Coronary artery (tissue), 2 donors: ENCODE measurements around the gene CDCA4.
A peak's percentile ranks its signal among the peaks of the same experiment; 100 is the strongest.

ENCODE experiments used
- DNase-seq: peaks from one replicate; pipeline ENCODE4 v3.0.0-alpha.2; 2017; ENCODE audit warnings: low spot score
- H3K27ac ChIP-seq, 2 donors: fragments of 200-600 bp; sonication (generic); one replicate each; pipeline ENCODE4 v1.5.1; 2016 to 2019
- H3K4me3 ChIP-seq: fragments of 200-600 bp; sonication (generic); 2 replicates; pipeline ENCODE4 v1.5.1; 2016; ENCODE audit warnings: mild to moderate bottlenecking, moderate library complexity
- CTCF ChIP-seq: fragments of 200-600 bp; sonication (generic); IDR thresholded peaks from one replicate; pipeline ENCODE4 v1.5.1; 2019; ENCODE audit warnings: antibody characterized with exemption

The CDCA4 gene

DNA sequence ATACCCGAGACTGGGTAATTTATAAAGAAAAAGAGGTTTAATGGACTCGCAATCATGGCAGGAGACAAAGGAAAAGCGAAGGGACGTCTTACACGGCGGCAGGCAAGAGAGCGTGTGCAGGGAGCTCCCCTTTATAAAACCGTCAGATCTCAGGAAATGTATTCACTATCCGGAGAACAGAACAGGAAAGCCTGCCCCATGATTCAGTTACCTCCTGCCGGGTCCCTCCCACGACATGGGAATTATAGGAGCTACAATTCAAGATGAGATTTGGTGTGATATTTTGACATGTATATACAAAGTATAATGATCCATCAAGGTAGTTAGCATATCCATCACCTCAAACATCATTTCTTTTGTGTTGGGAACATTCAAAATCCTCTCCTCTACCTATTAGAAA lies 2.3 kb upstream of the CDCA4 start:
- Histone ChIP-seq H3K4me3 (no peak overlapping the region), H3K27ac (no peak overlapping the region)
- no peak for DNase-seq
- TF ChIP-seq CTCF, result no peak

DNA sequence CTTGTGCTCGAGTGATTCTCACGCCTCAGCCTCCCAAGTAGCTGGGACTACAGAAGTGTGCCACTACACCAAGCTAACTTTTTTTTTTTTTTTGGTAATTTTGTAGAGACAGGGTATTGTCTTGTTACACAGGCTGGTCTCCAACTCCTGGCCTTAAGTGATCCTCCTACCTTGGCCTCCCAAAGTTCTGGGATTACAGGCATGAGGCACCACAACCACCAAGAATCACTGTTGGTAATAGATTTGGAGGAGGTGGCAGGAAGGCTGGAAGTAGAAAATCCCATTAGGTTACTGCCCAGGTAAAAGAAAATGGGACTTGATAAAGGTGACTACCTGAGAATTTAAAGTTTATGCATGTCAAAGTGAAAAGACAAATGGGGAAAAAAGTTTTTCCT lies 1.4 kb upstream of the CDCA4 start:
- no peak for DNase-seq
- Histone ChIP-seq H3K4me3 (no peak overlapping the region), H3K27ac (no peak overlapping the region)
- no peak for TF ChIP-seq CTCF

DNA sequence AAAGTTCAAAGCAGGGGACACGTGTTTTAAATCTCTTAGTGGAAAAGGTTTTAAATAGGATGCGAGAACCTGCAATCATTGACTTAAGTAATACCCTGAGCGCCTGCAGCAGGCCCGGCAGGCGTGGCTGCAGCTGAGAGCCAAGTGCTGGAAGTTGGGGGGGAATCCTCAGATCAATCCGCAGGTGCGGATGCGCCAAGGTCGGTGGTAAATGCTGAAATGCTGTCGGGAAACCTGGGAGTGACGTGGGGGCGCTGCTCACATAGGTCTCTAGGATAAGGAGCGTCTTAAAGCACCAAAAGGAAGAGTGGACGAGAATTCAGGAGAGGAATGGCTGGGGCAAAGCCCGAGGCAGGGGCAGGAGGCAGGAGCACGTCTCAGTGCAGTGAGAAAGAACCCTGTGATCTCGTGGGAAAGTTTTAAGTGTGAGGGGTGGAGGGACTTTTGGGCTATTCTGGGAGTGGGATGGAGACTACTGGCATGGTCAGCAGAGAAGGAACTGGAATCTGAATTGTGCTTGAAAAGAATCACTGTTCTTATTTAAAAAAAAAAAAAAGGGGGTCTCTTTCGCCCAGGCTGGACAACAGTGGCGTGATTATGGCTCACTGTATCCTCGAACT lies 883 bp upstream of the CDCA4 start:
- no peak for DNase-seq
- TF ChIP-seq CTCF, result no peak
- Histone ChIP-seq H3K4me3 (peak overlapping the region; percentile 71), H3K27ac (peak overlapping the region; percentile 64 to 67)

- no peak for DNase-seq
- Histone ChIP-seq H3K27ac (peak overlapping the region; percentile 36 to 74), H3K4me3 (peak overlapping the region; percentile 88)
- TF ChIP-seq CTCF, result no peak
These were observed 745 bp downstream of the CDCA4 start for GRCh38 chr14:105019861-105020814.

- Histone ChIP-seq H3K4me3 (no peak overlapping the region), H3K27ac (no peak overlapping the region)
- DNase-seq, result no peak
- TF ChIP-seq CTCF, result no peak
These were observed 2.5 kb downstream of the CDCA4 start for GRCh38 chr14:105018414-105018813.

- no peak for TF ChIP-seq CTCF
- DNase-seq, result no peak
- H3K4me3 ChIP-seq, result no peak overlapping the region
- H3K27ac ChIP-seq, result no peak overlapping the region
These were observed 5.0 kb downstream of the CDCA4 start for GRCh38 chr14:105015905-105016304.
